22Rv1 (cell line): ENCODE measurements around the gene DDX56.

ENCODE experiments used
- ZFX ChIP-seq: fragments of 450-650 bp; IDR thresholded peaks from 2 replicates; pipeline ENCODE4 v1.6.1; 2017; ENCODE audit warnings: antibody characterized with exemption, borderline replicate concordance
- TF ChIP-seq, protein P1 (sequence below): fragments of 450-650 bp; IDR thresholded peaks from 2 replicates; pipeline ENCODE4 v1.5.1; 2017; ENCODE audit warnings: mild to moderate bottlenecking

- TF ChIP-seq, protein P1, sequence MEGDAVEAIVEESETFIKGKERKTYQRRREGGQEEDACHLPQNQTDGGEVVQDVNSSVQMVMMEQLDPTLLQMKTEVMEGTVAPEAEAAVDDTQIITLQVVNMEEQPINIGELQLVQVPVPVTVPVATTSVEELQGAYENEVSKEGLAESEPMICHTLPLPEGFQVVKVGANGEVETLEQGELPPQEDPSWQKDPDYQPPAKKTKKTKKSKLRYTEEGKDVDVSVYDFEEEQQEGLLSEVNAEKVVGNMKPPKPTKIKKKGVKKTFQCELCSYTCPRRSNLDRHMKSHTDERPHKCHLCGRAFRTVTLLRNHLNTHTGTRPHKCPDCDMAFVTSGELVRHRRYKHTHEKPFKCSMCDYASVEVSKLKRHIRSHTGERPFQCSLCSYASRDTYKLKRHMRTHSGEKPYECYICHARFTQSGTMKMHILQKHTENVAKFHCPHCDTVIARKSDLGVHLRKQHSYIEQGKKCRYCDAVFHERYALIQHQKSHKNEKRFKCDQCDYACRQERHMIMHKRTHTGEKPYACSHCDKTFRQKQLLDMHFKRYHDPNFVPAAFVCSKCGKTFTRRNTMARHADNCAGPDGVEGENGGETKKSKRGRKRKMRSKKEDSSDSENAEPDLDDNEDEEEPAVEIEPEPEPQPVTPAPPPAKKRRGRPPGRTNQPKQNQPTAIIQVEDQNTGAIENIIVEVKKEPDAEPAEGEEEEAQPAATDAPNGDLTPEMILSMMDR: no peak
- TF ChIP-seq ZFX: no peak
Observed at GRCh38 chr7:44576228-44576627, 2.5 kb upstream of the DDX56 start.
